K562 (cell line): ENCODE data around the gene PMPCA. TPM values are rescaled to one million over a fixed set of nuclear protein-coding genes. Genes with fewer than 3 reads are reported as not detected.
A peak's percentile ranks its signal among the peaks of the same experiment; 100 is the strongest.

Source experiments
- ATAC-seq: fragments of 200-7000 bp; cut with Tn5 transposase; 3 replicates; pipeline ENCODE4 v1.9.1; 2020; ENCODE audit warnings: moderate library complexity
- BruUV-seq: library from RNA; stranded (reverse); fragments of 400-500 nt; replicated peaks from 2 replicates; lab custom pipeline; 2021; lab: Mats Ljungman, UMichigan
- CTCF ChIA-PET: fragments of 300-600 bp; formaldehyde crosslinking; extraction: SDS; loops from one replicate; lab custom pipeline; 2021; ENCODE audit warnings: low intra/inter-chr PET ratio; lab: Yijun Ruan, JAX
- POLR2A ChIA-PET: fragments of 300-600, 350-650 bp; sonication (Branson Sonifier 250); formaldehyde crosslinking; extraction: SDS; loops from one replicate; lab custom pipeline; 2021; ENCODE audit warnings: antibody characterized with exemption, inconsistent platforms; lab: Yijun Ruan, JAX
- DNase-seq, 4 experiments: peaks; one replicate each; pipeline versions ENCODE4 v3.0.0 to v3.0.0-alpha.2; 2011 to 2018; ENCODE audit warnings: low spot score in 3 of 4, mixed read lengths in 3 of 4; ENCODE audit errors: extremely low read depth in 1 of 4
- FAIRE-seq: peaks from 2 replicates; lab custom pipeline; 2011; peaks lifted over from hg19 to GRCh38; lab: Jason Lieb, UNC
- H2AFZ ChIP-seq: 2 replicates; pipeline ENCODE4 v1.6.0; 2011; ENCODE audit warnings: low read depth, low read length, control low read depth, inconsistent platforms
- H3K27ac ChIP-seq: fragments of 200-600 bp; 3 replicates; pipeline ENCODE4 v1.8.0; 2011; ENCODE audit warnings: low read depth, mild to moderate bottlenecking, control low read depth, inconsistent platforms, low read length, moderate library complexity, mixed read lengths; ENCODE audit errors: extremely low read depth
- H3K27me3 ChIP-seq, 2 experiments: fragments of 300-600 bp in 1 of 2; 2 replicates in 1 of 2; 3 replicates in 1 of 2; pipeline versions ENCODE4 v1.6.0 to v1.8.0; 2011; ENCODE audit warnings: inconsistent platforms in 2 of 2, low read length in 2 of 2, mild to moderate bottlenecking in 1 of 2, mixed read lengths in 1 of 2, moderate library complexity in 1 of 2; ENCODE audit not compliant: control insufficient read depth in 2 of 2, insufficient read depth in 2 of 2
- H3K36me3 ChIP-seq: fragments of 300-600 bp; 3 replicates; pipeline ENCODE4 v1.8.0; 2011; ENCODE audit warnings: mild to moderate bottlenecking, low read length, inconsistent platforms; ENCODE audit not compliant: control insufficient read depth, insufficient read depth
- H3K4me1 ChIP-seq, 2 experiments: fragments of 200-600 bp in 1 of 2; replicated peaks in 1 of 2; 2 replicates in 1 of 2; 3 replicates in 1 of 2; pipeline versions ENCODE4 v1.5.1 to v1.8.0; 2011; ENCODE audit warnings: inconsistent platforms in 2 of 2, low read length in 2 of 2, mild to moderate bottlenecking in 1 of 2, mixed read lengths in 1 of 2, moderate library complexity in 1 of 2; ENCODE audit not compliant: control insufficient read depth in 2 of 2, insufficient read depth in 2 of 2
- H3K4me2 ChIP-seq: 2 replicates; pipeline ENCODE4 v1.6.1; 2011; ENCODE audit warnings: low read length, control low read depth, inconsistent platforms, mixed read lengths; ENCODE audit not compliant: insufficient read depth
- H3K4me3 ChIP-seq: fragments of 200-600 bp; sonication (generic), shearing (Covaris generic); 2 replicates; pipeline ENCODE4 v1.5.1; 2016; ENCODE audit warnings: control low read depth, inconsistent platforms
- H3K79me2 ChIP-seq: fragments of 200-600 bp; 3 replicates; pipeline ENCODE4 v1.8.0; 2011; ENCODE audit warnings: low read length, inconsistent platforms; ENCODE audit not compliant: control insufficient read depth, insufficient read depth
- H3K9ac ChIP-seq, 2 experiments: 2 replicates each; pipeline versions ENCODE4 v1.6.0 to v1.6.1; 2011; ENCODE audit warnings: low read depth in 2 of 2, low read length in 2 of 2, control low read depth in 1 of 2, inconsistent platforms in 1 of 2, mild to moderate bottlenecking in 1 of 2, mixed read lengths in 1 of 2; ENCODE audit not compliant: insufficient read depth in 1 of 2
- H3K9me1 ChIP-seq: one replicate; pipeline ENCODE4 v1.6.0; 2011; ENCODE audit warnings: inconsistent platforms, mild to moderate bottlenecking, low read length, moderate library complexity; ENCODE audit not compliant: control insufficient read depth, insufficient read depth
- H3K9me3 ChIP-seq: replicated peaks from 2 replicates; pipeline ENCODE4 v1.5.1; 2011; ENCODE audit warnings: low read depth, low read length, inconsistent platforms; ENCODE audit not compliant: control insufficient read depth, insufficient read depth
- H4K20me1 ChIP-seq: replicated peaks from 2 replicates; pipeline ENCODE4 v1.6.1; 2011; ENCODE audit warnings: low read length, inconsistent platforms, mixed read lengths; ENCODE audit not compliant: control insufficient read depth, insufficient read depth
- ADNP ChIP-seq: fragments of 200-800 bp; sonication (Bioruptor generic); IDR thresholded peaks from 2 replicates; pipeline ENCODE4 v1.6.1; 2016; ENCODE audit warnings: missing genetic modification characterization, missing compliant biosample characterization
- DPF2 ChIP-seq: fragments of 450-650 bp; IDR thresholded peaks from 2 replicates; pipeline ENCODE4 v1.6.1; 2016
- EWSR1 ChIP-seq: fragments of 450-650 bp; IDR thresholded peaks from 2 replicates; pipeline ENCODE4 v1.6.1; 2018; ENCODE audit warnings: borderline replicate concordance, mild to moderate bottlenecking, low read depth, moderate library complexity; ENCODE audit not compliant: partially characterized antibody
- FOXA3 ChIP-seq, 2 experiments: fragments of 450-650 bp in 1 of 2; sonication (generic) in 1 of 2; formaldehyde crosslinking; IDR thresholded peaks in 1 of 2; conservative IDR thresholded peaks in 1 of 2; 2 replicates each; pipeline versions ENCODE4 v1.4.0 to v1.8.0; 2020 to 2022; ENCODE audit warnings: mild to moderate bottlenecking in 2 of 2, missing genetic modification reagents in 1 of 2
- GABPB1 ChIP-seq: sonication (generic); formaldehyde crosslinking; IDR thresholded peaks from 2 replicates; pipeline ENCODE4 v1.8.0; 2022; ENCODE audit warnings: mild to moderate bottlenecking, missing genetic modification reagents
- JUNB ChIP-seq: fragments of 450-650 bp; formaldehyde crosslinking; conservative IDR thresholded peaks from 2 replicates; pipeline ENCODE4 v1.4.0; 2020; ENCODE audit warnings: mild to moderate bottlenecking
- KDM4B ChIP-seq, 2 experiments: fragments of 450-650 bp in 1 of 2; sonication (generic) in 1 of 2; IDR thresholded peaks; 2 replicates each; pipeline ENCODE4 v1.6.1; 2016 to 2017; ENCODE audit warnings: borderline replicate concordance in 2 of 2, antibody characterized with exemption in 1 of 2, low read depth in 1 of 2, mild to moderate bottlenecking in 1 of 2
- NFATC3 ChIP-seq: fragments of 450-650 bp; IDR thresholded peaks from 2 replicates; pipeline ENCODE4 v1.6.1; 2017; ENCODE audit warnings: mild to moderate bottlenecking
- NONO ChIP-seq, 2 experiments: fragments of 200-400 bp in 1 of 2; fragments of 450-650 bp in 1 of 2; formaldehyde crosslinking in 1 of 2; IDR thresholded peaks; 2 replicates each; pipeline ENCODE4 v1.6.1; 2017; ENCODE audit warnings: low read depth in 2 of 2, mild to moderate bottlenecking in 2 of 2, moderate library complexity in 2 of 2, low read length in 1 of 2
- RBM22 ChIP-seq: fragments of 200-400 bp; formaldehyde crosslinking; IDR thresholded peaks from 2 replicates; pipeline ENCODE4 v1.6.1; 2018; ENCODE audit warnings: low read length, low read depth; ENCODE audit not compliant: poor library complexity, severe bottlenecking
- SIX5 ChIP-seq, 2 experiments: IDR thresholded peaks; 2 replicates each; pipeline ENCODE4 v1.6.1; 2011; ENCODE audit warnings: low read length in 2 of 2, borderline replicate concordance in 1 of 2, low read depth in 1 of 2, mild to moderate bottlenecking in 1 of 2, moderate library complexity in 1 of 2; ENCODE audit not compliant: insufficient read depth in 1 of 2
- SMAD4 ChIP-seq: fragments of 250-450 bp; sonication (Bioruptor Pico); conservative IDR thresholded peaks from 2 replicates; pipeline ENCODE4 v1.8.0; 2021; ENCODE audit warnings: inconsistent platforms, mild to moderate bottlenecking, moderate library complexity
- TAF15 ChIP-seq: fragments of 200-400 bp; formaldehyde crosslinking; IDR thresholded peaks from 2 replicates; pipeline ENCODE4 v1.6.1; 2017; ENCODE audit warnings: mild to moderate bottlenecking, low read depth, low read length, moderate library complexity
- ZNF780A ChIP-seq: fragments of 250-450 bp; sonication (Bioruptor Pico); IDR thresholded peaks from 2 replicates; pipeline ENCODE4 v1.5.0; 2021; ENCODE audit warnings: mild to moderate bottlenecking
- WGBS: fragments of 100-300 bp; shearing (Covaris generic); methylation state at CpG from one replicate; pipeline ENCODE4 v1.1.6; 2016; ENCODE audit warnings: low coverage, mixed read lengths; ENCODE audit not compliant: insufficient coverage; ENCODE audit errors: missing lambda C conversion rate; 5-methylcytosine and 5-hydroxymethylcytosine counted together
- in situ Hi-C: fragments of 300-500 bp; cut with MboI; formaldehyde crosslinking; loops from 4 replicates; pipeline ENCODE4 v1.15.0; 2018; ENCODE audit warnings: inconsistent platforms, mixed read lengths
- intact Hi-C: fragments of 100-400 bp; cut with micrococcal nuclease; formaldehyde crosslinking; loops from 2 replicates; pipeline ENCODE4 v1.14.2; 2022
- polyA plus RNA-seq, 8 experiments: library from polyadenylated mRNA; depleted of rRNA in 4 of 8; stranded (reverse) in 5 of 8; unstranded in 3 of 8; fragments of >200 nt; fragmentation: Nextera tagmentation in 2 of 8; fragmentation: Illumina TruSeq in 1 of 8; extraction: Ambion mirVana in 2 of 8; extraction: Trizol in 1 of 8; gene quantifications; 2 replicates each; pipeline versions ENCODE4 v1.2.1 to v1.2.3, GENCODE V29; 2011 to 2014; ENCODE audit warnings: inconsistent platforms in 1 of 8, missing spikeins in 1 of 8
- total RNA-seq, 7 experiments: library from RNA; depleted of rRNA in 6 of 7; stranded (reverse); fragments of >200 nt in 6 of 7; fragmentation: Illumina TruSeq in 2 of 7; extraction: Trizol in 2 of 7; gene quantifications; 2 replicates each; pipeline versions ENCODE4 v1.2.1 to v1.2.3, GENCODE V29; 2011 to 2021; ENCODE audit warnings: low replicate concordance in 1 of 7
- TF ChIP-seq, protein P1 (sequence below): sonication (generic); formaldehyde crosslinking; IDR thresholded peaks from 2 replicates; pipeline ENCODE4 v1.9.0; 2022; ENCODE audit warnings: mild to moderate bottlenecking, missing genetic modification reagents
- TF ChIP-seq, protein P2 (sequence below): sonication (generic); formaldehyde crosslinking; IDR thresholded peaks from 2 replicates; pipeline ENCODE4 v1.8.0; 2022; ENCODE audit warnings: mild to moderate bottlenecking, missing genetic modification reagents
- TF ChIP-seq, protein P3 (sequence below): fragments of 450-650 bp; conservative IDR thresholded peaks from 2 replicates; pipeline ENCODE4 v1.6.1; 2016; ENCODE audit warnings: missing genetic modification characterization, low read depth, mild to moderate bottlenecking, missing compliant biosample characterization, moderate library complexity
- TF ChIP-seq, protein P4 (sequence below): fragments of 250-450 bp; sonication (Bioruptor Pico); IDR thresholded peaks from 2 replicates; pipeline ENCODE4 v1.5.0; 2020; ENCODE audit warnings: mild to moderate bottlenecking

The PMPCA gene
- total and polyA plus RNA-seq, 9 of the 15 experiments (the other 6 are each of a cell fraction or from before 2014, with no cell fraction given) = 23.9 to 143 (median 86.6) TPM

DNA sequence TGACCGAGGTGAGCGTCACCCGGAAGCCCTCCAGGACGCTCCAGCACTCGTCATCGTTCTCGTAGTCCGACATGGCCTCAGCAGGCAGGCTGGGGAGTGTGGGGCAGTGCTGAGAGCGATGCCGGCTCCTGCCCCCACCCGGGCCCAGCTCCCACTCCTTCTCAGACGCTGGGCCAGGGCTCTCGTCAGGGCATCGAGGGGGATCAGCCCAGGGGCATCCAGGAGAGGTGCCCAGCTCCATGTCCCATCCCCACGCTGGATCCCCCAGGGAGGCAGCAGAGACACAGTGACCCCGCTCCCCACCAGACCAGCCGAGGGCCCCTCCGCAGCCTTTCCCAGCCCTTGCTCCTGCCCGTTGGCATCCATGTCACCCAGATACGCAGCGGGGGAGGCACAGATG, 38.5 kb upstream of the PMPCA start:
- H3K36me3 ChIP-seq = peaks cover 76% of the 10 kb centered on the region; the same call in 2 of the 3 replicates
- no TSS peak for BruUV-seq
- peak overlapping the region; percentile 95 for H3K4me2 ChIP-seq
- peaks cover 24% of the 10 kb centered on the region for H3K79me2 ChIP-seq
- no peak for DNase-seq
- peak overlapping the region; percentile 79 for H3K27ac ChIP-seq
- 82% methylated on average over 8 of the region's 21 CpGs for WGBS
- no peaks in the 10 kb centered on the region for H4K20me1 ChIP-seq
- peak overlapping the region; percentile 79; the same call in 1 of the 2 replicates for H2AFZ ChIP-seq
- ChIA-PET POLR2A (interaction anchor here (0.7 to 1.9 kb wide), 4 partner anchors 9 to 46 kb away, joined by 3 to 12 read pairs (median 4); partner anchors contain the start of gene DNLZ), CTCF (no interaction called here)
- no peaks in the 10 kb centered on the region for H3K9me3 ChIP-seq
- in situ Hi-C loops (no loop called here), intact Hi-C loops (no loop called here)
- H3K27me3 ChIP-seq = no peaks in the 10 kb centered on the region
- peak overlapping the region; percentile 89 to 93 for H3K9ac ChIP-seq
- ATAC-seq = no peak
- H3K9me1 ChIP-seq = no peaks in the 10 kb centered on the region
- no peak for FAIRE-seq
- H3K4me3 ChIP-seq = peak overlapping the region; percentile 55
- H3K4me1 ChIP-seq = peaks cover 9 to 86% of the 10 kb centered on the region in 2 experiments; a peak in 4 of 5 replicates
- TF ChIP-seq JUNB (no peak), TAF15 (no peak), SIX5 (IDR thresholded peaks at IDR 0.05; ENCODE audit: borderline replicate concordance in 1 of 2, insufficient read depth in 1 of 2, low read depth in 1 of 2, low read length in 2 of 2) (no peak), DPF2 (no peak), KDM4B (IDR thresholded peaks at IDR 0.05; ENCODE audit: borderline replicate concordance in 2 of 2, low read depth in 1 of 2) (no peak; a peak in 1 of 4 replicates), EWSR1 (no peak), GABPB1 (no peak), SMAD4 (no peak), FOXA3 (CRISPR knock-in tag; conservative IDR thresholded peaks at IDR 0.05 in 1 of 2, IDR thresholded peaks at IDR 0.05 in 1 of 2) (no peak; a peak in 1 of 4 replicates), ADNP (tag) (no peak), NFATC3 (no peak), RBM22 (no peak), NONO (IDR thresholded peaks at IDR 0.05; ENCODE audit: low read depth in 2 of 2, low read length in 1 of 2) (no peak), ZNF780A (CRISPR knock-in tag) (no peak)
- TF ChIP-seq, protein P1, sequence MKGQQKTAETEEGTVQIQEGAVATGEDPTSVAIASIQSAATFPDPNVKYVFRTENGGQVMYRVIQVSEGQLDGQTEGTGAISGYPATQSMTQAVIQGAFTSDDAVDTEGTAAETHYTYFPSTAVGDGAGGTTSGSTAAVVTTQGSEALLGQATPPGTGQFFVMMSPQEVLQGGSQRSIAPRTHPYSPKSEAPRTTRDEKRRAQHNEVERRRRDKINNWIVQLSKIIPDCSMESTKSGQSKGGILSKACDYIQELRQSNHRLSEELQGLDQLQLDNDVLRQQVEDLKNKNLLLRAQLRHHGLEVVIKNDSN (CRISPR knock-in tag) = no peak
- TF ChIP-seq, protein P2, sequence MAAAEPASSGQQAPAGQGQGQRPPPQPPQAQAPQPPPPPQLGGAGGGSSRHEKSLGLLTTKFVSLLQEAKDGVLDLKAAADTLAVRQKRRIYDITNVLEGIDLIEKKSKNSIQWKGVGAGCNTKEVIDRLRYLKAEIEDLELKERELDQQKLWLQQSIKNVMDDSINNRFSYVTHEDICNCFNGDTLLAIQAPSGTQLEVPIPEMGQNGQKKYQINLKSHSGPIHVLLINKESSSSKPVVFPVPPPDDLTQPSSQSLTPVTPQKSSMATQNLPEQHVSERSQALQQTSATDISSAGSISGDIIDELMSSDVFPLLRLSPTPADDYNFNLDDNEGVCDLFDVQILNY (CRISPR knock-in tag) = no peak
- TF ChIP-seq, protein P3, sequence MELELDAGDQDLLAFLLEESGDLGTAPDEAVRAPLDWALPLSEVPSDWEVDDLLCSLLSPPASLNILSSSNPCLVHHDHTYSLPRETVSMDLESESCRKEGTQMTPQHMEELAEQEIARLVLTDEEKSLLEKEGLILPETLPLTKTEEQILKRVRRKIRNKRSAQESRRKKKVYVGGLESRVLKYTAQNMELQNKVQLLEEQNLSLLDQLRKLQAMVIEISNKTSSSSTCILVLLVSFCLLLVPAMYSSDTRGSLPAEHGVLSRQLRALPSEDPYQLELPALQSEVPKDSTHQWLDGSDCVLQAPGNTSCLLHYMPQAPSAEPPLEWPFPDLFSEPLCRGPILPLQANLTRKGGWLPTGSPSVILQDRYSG (tag) = no peak
- TF ChIP-seq, protein P4, sequence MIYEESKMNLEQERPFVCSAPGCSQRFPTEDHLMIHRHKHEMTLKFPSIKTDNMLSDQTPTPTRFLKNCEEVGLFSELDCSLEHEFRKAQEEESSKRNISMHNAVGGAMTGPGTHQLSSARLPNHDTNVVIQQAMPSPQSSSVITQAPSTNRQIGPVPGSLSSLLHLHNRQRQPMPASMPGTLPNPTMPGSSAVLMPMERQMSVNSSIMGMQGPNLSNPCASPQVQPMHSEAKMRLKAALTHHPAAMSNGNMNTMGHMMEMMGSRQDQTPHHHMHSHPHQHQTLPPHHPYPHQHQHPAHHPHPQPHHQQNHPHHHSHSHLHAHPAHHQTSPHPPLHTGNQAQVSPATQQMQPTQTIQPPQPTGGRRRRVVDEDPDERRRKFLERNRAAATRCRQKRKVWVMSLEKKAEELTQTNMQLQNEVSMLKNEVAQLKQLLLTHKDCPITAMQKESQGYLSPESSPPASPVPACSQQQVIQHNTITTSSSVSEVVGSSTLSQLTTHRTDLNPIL (CRISPR knock-in tag) = no peak
